CMK (cell line): ENCODE results near the gene RBM45.

Source experiments
- DNase-seq: peaks from one replicate; pipeline ENCODE4 v3.0.0-alpha.2; 2010; ENCODE audit warnings: low read depth

RBM45 gene

DNA sequence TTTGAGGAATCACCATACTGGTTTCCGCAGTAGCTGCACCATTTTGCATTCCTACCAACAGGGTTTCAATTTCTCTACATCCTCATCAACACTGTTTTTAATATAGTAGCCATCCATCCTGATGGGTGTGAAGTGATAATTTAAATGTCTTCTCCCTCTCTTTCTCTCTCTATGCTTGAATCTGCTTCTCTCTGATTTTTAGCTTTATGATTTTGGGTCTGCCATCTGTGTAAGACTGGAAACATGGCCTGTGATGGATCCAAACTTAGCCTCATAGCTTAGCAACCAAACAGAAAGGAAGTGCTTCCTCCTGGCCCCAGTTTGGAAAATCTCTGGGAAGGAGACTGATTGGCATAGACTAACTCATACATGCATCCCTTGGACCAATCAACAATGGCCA is 48.4 kb downstream of the RBM45 start:
- DNase-seq, result no peak

DNA sequence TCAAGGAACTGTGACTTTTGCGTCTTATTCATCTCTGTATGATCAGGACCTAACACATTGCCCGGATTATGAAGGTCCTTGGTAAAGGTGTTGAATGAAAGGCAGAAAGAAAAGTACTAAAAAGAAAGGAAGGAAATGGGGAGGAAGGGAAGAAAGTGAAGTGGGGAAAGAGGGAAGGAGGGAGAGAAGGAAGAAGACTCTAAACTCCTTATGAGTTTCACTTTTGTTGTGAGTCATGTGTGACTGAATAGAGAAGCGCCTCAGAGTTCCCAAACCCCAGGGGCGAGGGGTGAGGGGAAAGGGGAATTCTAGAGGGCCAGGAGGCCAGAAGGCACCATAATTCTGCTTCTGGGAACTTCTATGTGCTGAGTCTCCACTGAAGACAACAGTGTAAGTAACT is 51.2 kb downstream of the RBM45 start:
- DNase-seq, result no peak

DNA sequence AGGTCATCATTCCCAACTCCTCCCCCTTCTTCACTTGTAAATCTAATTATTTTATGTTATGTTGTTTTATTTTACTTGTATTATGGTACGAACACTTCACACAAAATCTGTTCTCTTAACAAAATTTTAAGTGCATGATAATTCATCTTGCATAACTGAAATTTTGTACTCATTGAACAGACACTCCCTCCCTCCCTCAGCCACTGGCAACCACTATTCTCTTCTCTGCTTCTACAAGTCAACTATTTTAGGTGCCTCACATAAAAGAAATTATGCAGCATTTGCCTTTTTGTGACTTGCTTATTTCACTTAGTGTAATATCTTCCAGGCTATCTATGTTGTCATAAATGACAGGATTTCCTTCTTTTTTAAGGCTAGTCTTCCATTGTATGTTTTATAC is 51.7 kb downstream of the RBM45 start:
- no peak for DNase-seq

GRCh38 chr2:178173657-178174056 is 61.4 kb downstream of the RBM45 start:
- DNase-seq, result no peak

- DNase-seq, result no peak
Measured at GRCh38 chr2:178177066-178177679, 64.9 kb downstream of the RBM45 start.
